Measurements from ENCODE around the gene PRKN.

The PRKN gene

DNA sequence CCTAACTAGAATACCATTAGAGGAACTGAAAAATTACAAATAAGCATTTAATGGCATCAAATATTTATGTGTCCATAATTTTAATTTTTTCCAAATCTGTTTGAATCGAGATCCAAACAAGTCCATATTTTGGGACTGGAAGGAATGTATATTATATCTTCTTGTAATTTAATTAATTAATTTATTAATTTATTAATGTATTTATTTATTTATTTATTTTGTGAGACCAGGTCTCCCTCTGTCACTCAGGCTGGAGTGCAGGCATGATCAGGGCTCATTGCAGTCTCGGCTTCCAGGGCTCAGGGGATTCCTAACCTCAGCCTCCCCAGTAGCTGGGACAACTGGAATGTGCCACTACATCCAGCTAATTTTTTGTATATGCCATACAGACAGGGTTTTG lies 453.6 kb downstream of the PRKN start:
- DNase-seq: no peak

DNA sequence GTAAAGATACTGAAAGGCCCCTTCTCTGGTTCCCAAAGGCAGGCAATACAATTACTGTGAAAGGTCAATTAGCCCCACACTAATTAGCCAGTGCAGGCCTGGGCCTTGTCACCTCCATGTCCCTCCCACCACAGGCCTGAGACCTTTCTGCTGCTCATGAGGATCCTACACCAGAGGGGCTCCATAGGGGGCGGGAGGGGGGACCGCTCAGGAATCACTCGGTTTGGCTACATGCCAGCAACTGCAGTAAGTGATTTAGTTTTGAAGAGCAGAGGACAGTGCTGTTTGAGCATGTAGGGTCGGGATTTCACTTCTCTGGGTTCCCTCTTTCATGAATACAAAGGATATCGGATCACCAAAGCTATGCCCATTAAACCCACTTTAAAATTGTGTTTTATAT lies 455.6 kb downstream of the PRKN start:
- DNase-seq: no peak

GRCh38 chr6:162270966-162271365 lies 456.6 kb downstream of the PRKN start:
- no peak for DNase-seq

GRCh38 chr6:162267641-162268040 lies 459.9 kb downstream of the PRKN start:
- no peak for DNase-seq

DNA sequence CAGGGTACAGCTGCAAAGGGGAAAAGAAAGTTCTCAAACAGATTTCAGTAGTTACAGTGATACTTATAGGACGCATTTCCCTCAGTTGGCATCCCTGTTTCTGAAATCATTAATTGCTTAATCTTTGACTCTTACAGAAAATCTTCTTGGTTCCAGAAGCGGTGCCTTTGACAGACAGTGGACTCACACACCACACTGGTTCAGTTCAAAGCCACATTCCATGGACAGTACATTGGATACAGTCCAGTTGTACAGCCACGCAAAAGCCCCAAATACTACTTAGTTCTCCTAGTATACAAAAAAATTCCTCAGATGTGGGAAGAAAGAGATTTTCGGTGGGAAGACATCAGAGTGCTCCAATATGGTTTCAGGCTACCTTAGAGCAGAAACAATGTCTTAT lies 460.4 kb downstream of the PRKN start:
- no peak for DNase-seq

- no peak for DNase-seq
Observed at GRCh38 chr6:162264581-162264980, 463.0 kb downstream of the PRKN start.

DNA sequence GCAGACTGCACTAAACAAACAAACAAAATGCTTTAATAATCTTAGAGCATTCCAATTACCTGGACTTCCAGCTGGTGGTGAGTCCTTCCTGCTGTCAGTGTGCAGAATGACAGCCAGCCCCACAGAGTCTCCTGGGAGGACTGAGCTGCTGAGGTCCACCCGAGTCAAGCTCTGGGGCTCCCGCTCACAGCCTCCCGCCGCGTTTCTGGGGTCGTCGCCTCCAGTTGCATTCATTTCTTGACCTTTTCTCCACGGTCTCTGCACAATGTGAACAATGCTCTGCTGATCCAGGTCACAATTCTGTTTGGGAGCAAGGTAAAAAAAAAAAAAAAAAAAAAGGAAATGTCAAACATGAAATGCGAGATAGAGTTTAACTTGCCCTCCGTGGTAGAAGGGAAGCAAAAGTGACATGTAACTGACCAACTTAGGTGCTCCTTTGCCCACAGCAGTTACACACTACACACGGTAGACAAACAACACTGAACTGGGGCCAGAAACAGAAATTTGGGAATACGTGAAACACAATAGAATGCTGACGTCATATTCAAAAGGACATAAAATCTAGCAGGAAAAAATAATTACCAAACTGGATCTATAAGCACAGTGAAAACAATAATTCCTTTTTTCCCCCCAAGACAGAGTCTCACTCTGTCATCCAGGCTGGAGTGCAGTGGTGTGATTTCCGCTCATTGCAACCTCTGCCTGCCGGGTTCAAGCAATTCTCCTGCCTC lies 464.9 kb downstream of the PRKN start:
- no peak for DNase-seq

GRCh38 chr6:162261598-162261997 lies 466.0 kb downstream of the PRKN start:
- DNase-seq: no peak

DNA sequence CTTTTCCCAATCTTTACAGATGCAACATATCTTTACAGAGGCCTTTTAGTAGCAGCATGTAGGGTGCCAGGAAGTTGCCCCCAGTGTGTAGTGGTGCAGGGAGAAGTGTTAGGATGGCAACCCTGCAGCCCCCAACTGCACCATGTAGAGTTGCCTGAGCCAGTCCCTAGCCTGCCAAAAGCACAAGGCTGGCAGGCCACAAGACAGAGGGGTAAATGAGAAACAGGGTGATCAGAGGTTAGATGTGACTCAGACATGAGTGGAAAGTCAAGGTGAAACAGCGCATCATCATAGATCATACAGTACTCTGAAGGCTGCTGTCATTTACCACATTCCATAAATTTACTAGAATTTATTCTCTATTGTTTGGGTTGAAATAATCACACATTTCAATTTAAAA lies 467.5 kb downstream of the PRKN start:
- no peak for DNase-seq

DNA sequence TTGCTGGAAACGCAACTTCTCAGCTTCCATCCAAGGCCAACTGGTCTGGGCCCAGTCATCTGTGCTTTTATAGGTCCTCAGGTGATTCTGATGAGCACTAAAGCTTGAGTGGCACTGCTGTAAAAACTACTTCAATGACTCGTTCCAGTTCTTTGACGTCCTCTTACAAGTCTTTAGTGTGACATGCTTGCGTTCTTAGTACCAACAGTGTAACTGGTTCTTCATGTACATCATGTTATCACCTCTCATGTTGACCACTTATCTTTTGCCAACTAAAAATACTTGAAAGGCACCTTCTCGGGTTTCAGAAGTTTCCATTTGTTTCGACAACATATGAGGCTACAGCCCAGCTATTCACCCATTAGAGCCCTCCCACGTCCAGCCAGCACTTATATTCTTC lies 468.9 kb downstream of the PRKN start:
- no peak for DNase-seq

GRCh38 chr6:162256361-162256760 lies 471.2 kb downstream of the PRKN start:
- DNase-seq: no peak

DNA sequence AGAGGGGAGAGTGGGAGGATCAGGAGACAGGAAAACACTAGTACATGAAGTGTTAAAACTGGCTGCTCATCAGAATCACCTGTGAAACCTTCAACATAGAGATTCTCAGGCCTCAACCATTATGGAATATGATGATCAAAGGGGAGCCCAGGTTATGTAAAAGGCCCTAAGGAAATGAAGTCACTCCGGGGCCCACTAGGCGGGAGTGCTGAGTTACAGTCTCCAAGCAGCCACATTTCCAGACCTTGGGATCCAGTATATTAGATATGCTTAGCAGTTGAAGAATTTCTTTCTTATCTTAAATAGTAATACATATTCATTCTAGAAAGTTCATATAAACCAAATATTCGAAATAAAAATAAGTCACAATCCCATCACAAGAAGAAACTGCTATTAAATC lies 476.3 kb downstream of the PRKN start:
- DNase-seq: no peak

DNA sequence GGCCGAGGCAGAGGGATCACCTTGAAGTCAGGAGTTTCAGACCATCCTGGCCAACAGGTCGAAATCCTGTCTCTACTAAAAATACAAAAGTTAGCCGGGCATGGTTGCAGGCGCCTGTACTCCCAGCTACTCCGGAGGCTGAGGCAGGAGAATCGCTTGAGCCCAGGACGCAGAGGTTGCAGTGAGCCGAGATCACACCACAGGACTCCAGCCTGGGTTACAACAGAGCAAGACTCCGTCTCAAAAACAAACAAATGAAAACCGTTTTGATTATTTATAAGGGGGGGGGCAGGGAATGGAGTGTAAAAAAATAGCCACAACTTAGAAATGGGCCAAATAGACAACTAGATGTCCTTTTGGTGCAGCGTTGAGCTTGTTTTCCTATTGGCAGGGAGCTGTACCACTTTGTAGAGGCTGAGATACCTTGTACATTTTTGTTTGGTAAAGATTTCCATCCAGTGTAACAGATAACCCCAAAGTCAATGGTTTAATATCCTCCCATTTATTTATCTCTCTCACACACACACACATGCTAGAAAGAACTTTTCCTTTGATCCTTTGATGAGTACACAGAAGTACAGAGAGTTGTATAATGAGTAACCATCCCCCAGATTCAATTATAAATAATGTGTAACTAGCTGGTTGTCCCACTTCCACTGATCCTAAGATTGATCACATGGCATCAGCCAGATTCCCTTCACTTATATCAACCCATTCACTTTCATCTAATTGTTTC lies 477.5 kb downstream of the PRKN start:
- no peak for DNase-seq

GRCh38 chr6:162245830-162246420 lies 481.6 kb downstream of the PRKN start:
- DNase-seq: no peak

- DNase-seq: no peak
Observed at GRCh38 chr6:162244031-162244430, 483.5 kb downstream of the PRKN start.

DNA sequence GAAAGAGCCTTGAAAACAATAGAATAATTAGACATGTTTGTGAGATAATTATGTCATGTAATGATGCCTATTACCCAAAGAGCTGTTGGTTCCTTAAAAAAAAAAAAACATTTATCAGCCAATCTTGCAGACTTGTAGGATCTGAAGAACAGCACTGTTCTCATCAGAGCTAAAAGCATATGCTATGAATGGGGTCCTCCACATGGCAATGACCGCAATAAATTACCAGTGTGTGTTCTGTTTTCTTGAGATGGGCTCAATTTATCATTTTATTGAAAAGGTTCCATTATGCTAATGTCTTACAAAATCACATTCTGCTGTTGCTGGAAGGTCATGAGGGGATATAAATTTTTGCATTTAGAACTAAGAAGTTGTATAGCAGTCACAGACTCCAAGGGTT lies 484.7 kb downstream of the PRKN start:
- no peak for DNase-seq

DNA sequence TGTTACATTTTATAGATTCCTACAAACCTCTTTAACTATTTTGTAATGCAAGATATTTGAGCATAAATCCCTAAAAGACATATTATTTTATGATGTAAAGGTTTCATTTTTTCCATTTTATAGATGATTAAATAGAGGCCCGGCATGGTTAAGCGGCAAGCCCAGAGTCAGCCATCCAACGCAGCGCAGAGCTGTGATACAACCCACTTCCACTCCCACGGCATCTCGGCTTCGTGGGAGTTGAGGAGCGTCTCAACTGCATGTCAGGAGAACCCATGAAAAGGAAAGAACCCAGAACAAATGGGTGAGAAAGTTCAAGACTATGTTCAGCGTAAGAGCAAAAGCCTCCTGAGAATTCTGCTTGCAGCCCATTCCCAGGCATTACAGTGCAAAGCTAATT lies 488.2 kb downstream of the PRKN start:
- DNase-seq: no peak

GRCh38 chr6:162238675-162239074 lies 488.9 kb downstream of the PRKN start:
- no peak for DNase-seq

GRCh38 chr6:162237331-162237730 lies 490.2 kb downstream of the PRKN start:
- no peak for DNase-seq

- no peak for DNase-seq
Observed at GRCh38 chr6:162234631-162235030, 492.9 kb downstream of the PRKN start.

- no peak for DNase-seq
Observed at GRCh38 chr6:162230147-162230752, 497.3 kb downstream of the PRKN start.

- no peak for DNase-seq
Observed at GRCh38 chr6:162229093-162229492, 498.5 kb downstream of the PRKN start.

DNA sequence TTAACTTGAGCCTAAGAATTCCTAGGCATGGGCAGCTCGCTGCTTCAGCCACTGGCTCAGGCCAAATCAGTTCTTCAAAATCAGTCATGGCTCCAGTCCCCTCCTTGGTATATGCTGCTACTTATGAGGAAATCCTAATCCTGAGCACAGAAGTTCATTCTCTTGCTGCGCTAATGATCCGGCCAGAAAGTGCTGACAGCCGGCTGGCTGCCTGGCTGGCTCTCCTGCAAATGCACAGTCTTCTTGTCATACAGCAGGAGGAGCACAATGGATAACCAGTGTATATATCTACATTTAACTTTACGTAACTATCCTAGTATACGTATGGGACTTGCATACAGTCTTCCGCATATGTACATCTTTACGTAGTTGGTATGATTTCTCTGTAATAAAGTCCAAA lies 500.8 kb downstream of the PRKN start:
- no peak for DNase-seq

DNA sequence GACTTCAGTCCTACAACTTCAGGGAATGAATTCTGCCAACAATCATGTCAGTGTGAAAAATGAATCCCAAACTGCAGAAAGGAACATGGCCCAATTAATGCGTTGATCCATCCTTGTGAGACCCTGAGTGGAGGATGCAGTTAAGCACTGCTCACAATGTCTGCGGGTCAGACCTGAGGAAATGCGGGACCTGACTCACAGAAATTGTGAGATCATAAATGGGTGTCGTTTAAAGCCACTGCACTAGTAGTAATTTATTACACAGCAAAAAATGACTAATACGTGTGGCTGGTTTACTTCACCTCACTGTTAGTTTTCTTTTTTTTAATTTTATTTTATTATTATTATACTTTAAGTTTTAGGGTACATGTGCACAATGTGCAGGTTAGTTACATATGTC lies 505.0 kb downstream of the PRKN start:
- no peak for DNase-seq

All from effector CD4-positive, alpha-beta T cell (primary cell).